Caco-2 (cell line): ENCODE results near the gene PTTG1IP. TPM values are rescaled to one million over a fixed set of nuclear protein-coding genes. Genes with fewer than 3 reads are reported as not detected.

Experiments
- BruUV-seq: library from RNA; stranded (reverse); fragments of 400-500 nt; replicated peaks from 2 replicates; lab custom pipeline; 2021; lab: Mats Ljungman, UMichigan
- CTCF ChIA-PET: fragments of 300-600 bp; sonication (Branson Sonifier 250); formaldehyde crosslinking; loops from one replicate; lab custom pipeline; 2022; ENCODE audit warnings: antibody characterized with exemption; lab: Charles Lee
- POLR2A ChIA-PET: fragments of 300-600 bp; sonication (Branson Sonifier 250); formaldehyde crosslinking; loops from one replicate; lab custom pipeline; 2022; ENCODE audit warnings: antibody characterized with exemption; lab: Charles Lee
- DNase-seq, 2 experiments: peaks; one replicate each; pipeline versions ENCODE4 v3.0.0 to v3.0.0-alpha.2; 2020 to 2022
- H3K27me3 ChIP-seq: replicated peaks from 2 replicates; pipeline ENCODE4 v1.6.0; 2011; ENCODE audit warnings: low read length; ENCODE audit not compliant: control insufficient read depth, insufficient read depth
- H3K36me3 ChIP-seq: 2 replicates; pipeline ENCODE4 v1.5.1; 2011; ENCODE audit warnings: low read length; ENCODE audit not compliant: control insufficient read depth, insufficient read depth
- H3K4me1 ChIP-seq: fragments of 250-450 bp; sonication (Bioruptor Pico); 2 replicates; pipeline ENCODE4 v1.5.1; 2020; ENCODE audit warnings: mild to moderate bottlenecking
- H3K4me3 ChIP-seq: 2 replicates; pipeline ENCODE4 v1.5.1; 2011; ENCODE audit warnings: low read depth, mild to moderate bottlenecking, control low read depth, low read length
- H3K9me3 ChIP-seq: fragments of 250-450 bp; sonication (Bioruptor Pico); 2 replicates; pipeline ENCODE4 v1.5.1; 2020; ENCODE audit warnings: mild to moderate bottlenecking, moderate library complexity
- H3K27ac Mint-ChIP-seq: one replicate; pipeline ENCODE4 v1.8.0; 2022; ENCODE audit warnings: mixed read lengths; ENCODE audit not compliant: unreplicated experiment
- H3K27me3 Mint-ChIP-seq: one replicate; pipeline ENCODE4 v1.8.0; 2022; ENCODE audit warnings: mixed read lengths; ENCODE audit not compliant: insufficient read depth, unreplicated experiment
- H3K36me3 Mint-ChIP-seq: one replicate; pipeline ENCODE4 v1.8.0; 2022; ENCODE audit warnings: mild to moderate bottlenecking, mixed read lengths; ENCODE audit not compliant: insufficient read depth, unreplicated experiment
- H3K4me1 Mint-ChIP-seq: one replicate; pipeline ENCODE4 v1.8.0; 2022; ENCODE audit warnings: low read depth, mixed read lengths; ENCODE audit not compliant: unreplicated experiment
- H3K4me3 Mint-ChIP-seq: one replicate; pipeline ENCODE4 v1.8.0; 2022; ENCODE audit warnings: mild to moderate bottlenecking, moderate library complexity, mixed read lengths; ENCODE audit not compliant: unreplicated experiment
- H3K9me3 Mint-ChIP-seq: one replicate; pipeline ENCODE4 v1.8.0; 2022; ENCODE audit warnings: mixed read lengths; ENCODE audit not compliant: unreplicated experiment
- CTCF ChIP-seq, 2 experiments: fragments of 200-600 bp in 1 of 2; IDR thresholded peaks; 1 replicate in 1 of 2; 2 replicates in 1 of 2; pipeline versions ENCODE4 v1.5.1 to v1.8.0; 2011 to 2022; ENCODE audit warnings: antibody characterized with exemption in 1 of 2, control low read depth in 1 of 2, inconsistent platforms in 1 of 2, low read depth in 1 of 2, low read length in 1 of 2, mild to moderate bottlenecking in 1 of 2, moderate library complexity in 1 of 2; ENCODE audit not compliant: insufficient read depth in 1 of 2, severe bottlenecking in 1 of 2, unreplicated experiment in 1 of 2
- intact Hi-C: fragments of 100-400 bp; cut with micrococcal nuclease; formaldehyde crosslinking; loops from one replicate; pipeline ENCODE4 v1.10.0; 2022; ENCODE audit not compliant: unreplicated experiment
- total RNA-seq: library from RNA; stranded (reverse); gene quantifications from 2 replicates; pipeline ENCODE4 v1.2.3, GENCODE V29; 2022

The PTTG1IP gene
- total RNA-seq, 1 experiment from 2014 or later: 296 TPM

- intact Hi-C loops: no loop called here
- no peaks in the 10 kb centered on the region for H3K27me3 ChIP-seq
Observed at GRCh38 chr21:44886113-44887075, 12.9 kb upstream of the PTTG1IP start.

GRCh38 chr21:44885615-44886014 lies 12.1 kb upstream of the PTTG1IP start:
- POLR2A ChIA-PET: no interaction called here
- intact Hi-C loops: no loop called here
- H3K4me3 Mint-ChIP-seq: no peak overlapping the region
- no peak for DNase-seq
- H3K4me1 Mint-ChIP-seq: peaks cover 17% of the 10 kb centered on the region
- Histone ChIP-seq H3K4me3 (no peak overlapping the region), H3K36me3 (no peaks in the 10 kb centered on the region), H3K9me3 (no peaks in the 10 kb centered on the region), H3K4me1 (peaks cover 9% of the 10 kb centered on the region), H3K27me3 (no peaks in the 10 kb centered on the region)
- H3K27ac Mint-ChIP-seq: no peak overlapping the region
- CTCF ChIA-PET: no interaction called here
- BruUV-seq: no TSS peak
- no peaks in the 10 kb centered on the region for H3K9me3 Mint-ChIP-seq
- no peaks in the 10 kb centered on the region for H3K36me3 Mint-ChIP-seq
- TF ChIP-seq CTCF (IDR thresholded peaks at IDR 0.05; ENCODE audit: insufficient read depth in 1 of 2, low read depth in 1 of 2, low read length in 1 of 2, severe bottlenecking in 1 of 2, unreplicated experiment in 1 of 2): no peak
- H3K27me3 Mint-ChIP-seq: no peaks in the 10 kb centered on the region

More at GRCh38 chr21:44886113-44887075, 12.9 kb upstream of the PTTG1IP start:
- H3K4me1 Mint-ChIP-seq: peaks cover 10% of the 10 kb centered on the region
- no peaks in the 10 kb centered on the region for H3K27me3 Mint-ChIP-seq
- Histone ChIP-seq H3K4me1 (peaks cover 9% of the 10 kb centered on the region), H3K36me3 (no peaks in the 10 kb centered on the region), H3K4me3 (no peak overlapping the region), H3K9me3 (no peaks in the 10 kb centered on the region)
- H3K4me3 Mint-ChIP-seq: no peak overlapping the region
- H3K36me3 Mint-ChIP-seq: no peaks in the 10 kb centered on the region
- H3K9me3 Mint-ChIP-seq: no peaks in the 10 kb centered on the region
- no peak for DNase-seq
- ChIA-PET POLR2A (no interaction called here), CTCF (interaction anchor here (0.9 to 1.0 kb wide), 2 partner anchors 11 to 271 kb away, joined by 3 to 4 read pairs; no protein-coding TSS in a partner anchor)
- BruUV-seq: no TSS peak
- TF ChIP-seq CTCF (IDR thresholded peaks at IDR 0.05; ENCODE audit: insufficient read depth in 1 of 2, low read depth in 1 of 2, low read length in 1 of 2, severe bottlenecking in 1 of 2, unreplicated experiment in 1 of 2): no peak
- no peak overlapping the region for H3K27ac Mint-ChIP-seq

- TF ChIP-seq CTCF (IDR thresholded peaks at IDR 0.05; ENCODE audit: insufficient read depth in 1 of 2, low read depth in 1 of 2, low read length in 1 of 2, severe bottlenecking in 1 of 2, unreplicated experiment in 1 of 2): no peak
- H3K4me3 Mint-ChIP-seq: no peak overlapping the region
Observed at GRCh38 chr21:44884097-44884496, 10.6 kb upstream of the PTTG1IP start.

More at GRCh38 chr21:44884097-44884496, 10.6 kb upstream of the PTTG1IP start:
- intact Hi-C loops: no loop called here
- H3K27me3 Mint-ChIP-seq: no peaks in the 10 kb centered on the region
- no peaks in the 10 kb centered on the region for H3K27me3 ChIP-seq
- no peak for DNase-seq
- peaks cover 9% of the 10 kb centered on the region for H3K4me1 ChIP-seq
- no TSS peak for BruUV-seq
- peaks cover 17% of the 10 kb centered on the region for H3K4me1 Mint-ChIP-seq
- no peak overlapping the region for H3K4me3 ChIP-seq
- H3K36me3 ChIP-seq: no peaks in the 10 kb centered on the region
- H3K9me3 ChIP-seq: no peaks in the 10 kb centered on the region
- POLR2A ChIA-PET: no interaction called here
- no peaks in the 10 kb centered on the region for H3K36me3 Mint-ChIP-seq
- H3K27ac Mint-ChIP-seq: no peak overlapping the region
- CTCF ChIA-PET: no interaction called here
- H3K9me3 Mint-ChIP-seq: no peaks in the 10 kb centered on the region
